ENCODE results near the gene RAP1GAP2.

DNA sequence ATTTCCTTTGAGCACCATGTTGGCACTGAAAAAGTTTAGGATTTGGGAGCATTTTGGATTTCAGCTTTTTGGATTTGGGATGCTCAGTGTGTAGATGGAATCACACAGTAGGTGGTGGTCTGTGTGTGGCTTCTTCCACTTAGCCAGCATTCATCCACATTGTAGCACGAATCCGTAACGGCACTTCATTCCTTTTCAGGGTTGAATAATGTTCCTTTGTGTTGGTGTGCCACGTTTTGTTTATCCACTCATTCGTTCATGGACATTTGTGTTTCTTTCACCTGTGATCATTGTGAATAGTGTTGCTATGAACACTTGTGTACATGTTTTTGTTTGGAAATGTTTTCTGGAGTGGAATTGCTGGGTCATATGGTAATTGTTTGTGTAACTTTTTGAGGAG lies 85.1 kb downstream of the RAP1GAP2 start:
- TF ChIP-seq, protein P1, sequence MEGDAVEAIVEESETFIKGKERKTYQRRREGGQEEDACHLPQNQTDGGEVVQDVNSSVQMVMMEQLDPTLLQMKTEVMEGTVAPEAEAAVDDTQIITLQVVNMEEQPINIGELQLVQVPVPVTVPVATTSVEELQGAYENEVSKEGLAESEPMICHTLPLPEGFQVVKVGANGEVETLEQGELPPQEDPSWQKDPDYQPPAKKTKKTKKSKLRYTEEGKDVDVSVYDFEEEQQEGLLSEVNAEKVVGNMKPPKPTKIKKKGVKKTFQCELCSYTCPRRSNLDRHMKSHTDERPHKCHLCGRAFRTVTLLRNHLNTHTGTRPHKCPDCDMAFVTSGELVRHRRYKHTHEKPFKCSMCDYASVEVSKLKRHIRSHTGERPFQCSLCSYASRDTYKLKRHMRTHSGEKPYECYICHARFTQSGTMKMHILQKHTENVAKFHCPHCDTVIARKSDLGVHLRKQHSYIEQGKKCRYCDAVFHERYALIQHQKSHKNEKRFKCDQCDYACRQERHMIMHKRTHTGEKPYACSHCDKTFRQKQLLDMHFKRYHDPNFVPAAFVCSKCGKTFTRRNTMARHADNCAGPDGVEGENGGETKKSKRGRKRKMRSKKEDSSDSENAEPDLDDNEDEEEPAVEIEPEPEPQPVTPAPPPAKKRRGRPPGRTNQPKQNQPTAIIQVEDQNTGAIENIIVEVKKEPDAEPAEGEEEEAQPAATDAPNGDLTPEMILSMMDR (IDR thresholded peaks at IDR 0.05 in 4 of 5, conservative IDR thresholded peaks at IDR 0.05 in 1 of 5): no peak
- no peak for TF ChIP-seq POLR2A (IDR thresholded peaks at IDR 0.05)

Measured in gastrocnemius medialis (tissue), 4 donors.